CD4-positive, alpha-beta T cell treated with Interleukin-10 for 1 hour (primary cell): ENCODE measurements around the gene CAMK2D.

Source experiments
- DNase-seq: peaks from one replicate; pipeline ENCODE4 v3.0.0-alpha.2; 2020

The CAMK2D gene

GRCh38 chr4:113503691-113504090 lies 257.8 kb downstream of the CAMK2D start:
- no peak for DNase-seq

DNA sequence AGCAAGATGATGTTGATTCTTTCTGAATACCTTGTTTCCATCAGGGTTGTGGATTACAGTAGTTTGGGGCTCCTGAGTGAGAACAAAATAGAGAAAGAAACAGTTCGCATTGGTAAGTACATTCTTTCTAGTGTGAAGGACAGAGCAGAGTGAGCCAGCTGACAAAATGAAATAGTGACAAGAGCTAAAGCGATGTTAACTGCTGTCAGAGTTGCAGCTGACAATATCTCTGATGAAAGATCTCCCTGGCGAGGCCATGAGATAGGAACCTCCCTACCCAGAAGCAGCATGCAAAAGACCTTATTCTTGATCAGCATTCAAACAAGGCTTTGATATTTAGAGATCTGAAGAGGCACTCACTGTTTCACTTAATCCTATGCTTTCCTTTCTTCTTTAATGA lies 258.6 kb downstream of the CAMK2D start:
- no peak for DNase-seq

- DNase-seq = no peak
Observed at GRCh38 chr4:113502476-113502875, 259.1 kb downstream of the CAMK2D start.

DNA sequence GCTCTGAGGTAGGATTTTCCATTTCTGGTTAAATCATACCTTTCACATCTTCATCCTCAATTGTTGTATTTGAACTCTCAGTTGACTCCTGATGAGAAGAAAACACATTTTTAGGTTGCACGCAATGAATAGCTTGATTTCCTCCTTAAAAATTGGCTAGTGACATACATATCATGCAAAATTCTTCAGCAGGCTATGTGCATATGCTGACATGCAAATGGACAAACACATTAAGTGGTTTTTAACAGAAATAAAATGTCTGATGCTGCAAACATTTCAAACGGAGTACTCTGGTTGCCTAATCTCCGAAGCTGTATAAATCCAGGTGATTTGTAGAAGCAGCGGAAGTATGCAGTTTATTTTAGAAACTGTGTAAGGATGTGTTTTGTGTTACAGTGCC lies 261.1 kb downstream of the CAMK2D start:
- DNase-seq = no peak

GRCh38 chr4:113499696-113500095 lies 261.8 kb downstream of the CAMK2D start:
- no peak for DNase-seq

DNA sequence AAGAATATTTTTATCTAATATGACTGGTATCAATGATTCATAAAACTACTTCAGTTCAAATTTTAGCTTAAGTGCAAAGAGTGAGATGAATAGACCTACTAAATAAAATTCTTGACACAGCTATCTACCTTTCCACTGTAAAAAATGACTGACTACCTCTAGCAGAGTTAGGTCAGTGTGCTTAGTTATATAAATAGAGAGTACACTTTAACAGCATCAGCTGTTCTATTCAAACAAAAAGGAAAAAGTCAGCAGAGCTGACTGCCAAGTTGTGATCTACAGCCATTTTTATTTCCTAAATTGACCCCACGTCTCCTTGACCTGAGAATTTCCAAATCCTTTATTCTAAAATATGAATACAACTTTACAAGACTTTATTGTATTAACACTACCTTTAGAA lies 262.4 kb downstream of the CAMK2D start:
- no peak for DNase-seq

DNA sequence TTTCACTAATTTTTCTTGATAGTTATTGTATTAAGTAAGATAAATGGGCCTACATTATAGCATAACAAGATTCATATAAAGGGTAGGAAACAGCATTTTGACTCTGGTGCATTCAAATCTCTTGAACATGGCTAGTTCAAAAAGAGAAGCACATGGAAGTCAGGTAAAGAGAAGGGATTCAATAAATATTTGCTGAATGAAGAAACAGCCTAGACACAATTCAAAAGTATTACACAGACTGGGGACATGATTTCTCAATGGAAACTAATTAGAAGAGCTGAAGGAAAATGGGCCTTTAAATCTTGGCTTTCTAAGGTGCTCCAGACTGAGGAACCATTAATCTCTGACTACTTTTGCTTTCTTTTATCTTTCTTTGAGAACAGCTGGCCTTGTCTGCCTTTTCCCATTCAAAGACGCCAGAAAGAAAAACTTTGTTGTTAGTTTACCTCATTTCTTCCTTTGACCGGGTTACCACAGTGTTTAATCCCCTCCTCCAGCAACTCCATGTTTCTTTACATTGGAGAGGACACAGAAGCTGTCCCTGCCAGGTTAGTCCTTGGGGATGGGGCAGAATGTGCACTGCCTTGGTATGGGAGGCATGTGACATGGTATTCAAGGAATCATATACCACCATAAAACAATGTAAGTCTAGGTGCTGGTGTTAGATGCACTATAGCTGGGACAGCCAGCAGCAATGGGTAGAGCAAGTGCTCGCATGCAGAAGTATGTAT lies 264.2 kb downstream of the CAMK2D start:
- no peak for DNase-seq

DNA sequence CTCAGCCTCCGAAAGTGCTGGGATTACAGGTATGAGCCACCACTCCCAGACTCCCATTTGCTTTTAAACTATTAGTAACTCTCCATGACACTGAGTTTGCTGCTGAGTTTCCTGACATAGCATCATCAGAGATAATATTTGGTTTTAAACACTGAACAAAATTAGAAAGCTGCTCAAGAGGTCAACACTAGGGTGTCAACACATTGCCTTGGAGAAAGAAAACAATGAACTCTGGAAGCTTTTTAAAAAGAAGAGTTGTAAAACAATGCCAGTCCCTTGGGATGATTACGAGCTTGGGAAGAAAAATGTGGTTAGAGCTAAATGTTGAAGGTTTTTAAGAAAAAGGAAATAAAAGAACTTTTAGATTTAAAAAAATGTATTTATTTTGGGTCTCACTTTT lies 264.8 kb downstream of the CAMK2D start:
- no peak for DNase-seq

DNA sequence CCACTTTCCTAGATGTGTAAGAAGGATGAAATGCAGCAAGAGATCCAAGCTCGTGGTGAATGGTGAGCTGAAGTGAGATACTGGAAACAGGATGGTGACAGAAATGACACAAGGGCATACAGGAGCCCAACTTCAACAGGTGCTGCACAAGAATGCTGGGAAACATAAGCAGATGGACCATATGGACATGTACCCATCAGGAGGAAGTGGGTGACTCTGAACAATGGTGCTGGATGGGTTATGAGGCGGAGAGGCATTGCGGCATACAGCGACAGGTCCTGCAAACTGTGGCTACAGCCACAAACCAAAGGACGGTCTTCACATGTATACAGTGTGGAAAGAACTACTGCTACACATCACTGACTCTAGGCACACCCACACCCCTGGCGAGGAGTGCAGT lies 265.7 kb downstream of the CAMK2D start:
- DNase-seq = no peak

DNA sequence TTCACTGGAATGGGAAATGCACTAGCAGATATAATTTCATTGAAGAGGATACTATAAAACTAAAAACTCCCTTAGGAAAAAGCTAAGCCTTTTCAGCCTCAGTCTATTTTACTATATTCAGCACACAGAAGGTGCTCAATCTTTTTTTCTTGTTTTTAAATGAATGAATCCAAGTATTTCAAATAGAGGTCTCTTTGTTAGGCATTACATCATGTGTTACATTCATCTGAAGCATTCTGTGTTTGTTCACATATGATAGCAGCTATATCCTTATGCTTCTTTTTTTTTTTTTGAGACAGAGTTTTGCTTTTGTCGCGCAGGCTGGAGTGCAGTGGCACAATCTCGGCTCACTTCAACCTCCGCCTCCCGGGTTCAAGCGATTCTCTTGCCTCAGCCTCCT lies 278.4 kb downstream of the CAMK2D start:
- DNase-seq = no peak

GRCh38 chr4:113482325-113482724 lies 279.2 kb downstream of the CAMK2D start:
- DNase-seq = no peak

DNA sequence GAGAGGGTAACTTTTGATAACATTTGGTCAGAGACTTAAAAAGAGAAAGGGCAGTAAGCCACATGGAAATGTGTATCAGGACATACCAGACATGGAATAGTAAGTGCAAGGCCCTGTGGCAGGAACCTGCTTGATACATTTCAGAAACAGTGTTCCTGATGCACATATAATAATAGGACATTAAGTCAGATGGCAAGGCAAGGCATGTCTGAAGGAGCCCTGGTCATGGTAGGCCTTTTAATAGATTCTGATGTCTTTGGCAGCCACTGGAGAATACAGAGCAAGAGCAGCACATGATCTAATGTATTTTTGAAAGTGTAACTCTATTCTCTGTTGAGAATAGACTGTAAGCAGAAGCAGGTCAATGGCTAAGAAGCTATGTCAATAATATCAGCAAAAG lies 279.7 kb downstream of the CAMK2D start:
- no peak for DNase-seq

- DNase-seq = no peak
Observed at GRCh38 chr4:113480109-113480508, 281.4 kb downstream of the CAMK2D start.

- DNase-seq = no peak
Observed at GRCh38 chr4:113478032-113478431, 283.5 kb downstream of the CAMK2D start.

GRCh38 chr4:113476800-113477199 lies 284.7 kb downstream of the CAMK2D start:
- DNase-seq = no peak

DNA sequence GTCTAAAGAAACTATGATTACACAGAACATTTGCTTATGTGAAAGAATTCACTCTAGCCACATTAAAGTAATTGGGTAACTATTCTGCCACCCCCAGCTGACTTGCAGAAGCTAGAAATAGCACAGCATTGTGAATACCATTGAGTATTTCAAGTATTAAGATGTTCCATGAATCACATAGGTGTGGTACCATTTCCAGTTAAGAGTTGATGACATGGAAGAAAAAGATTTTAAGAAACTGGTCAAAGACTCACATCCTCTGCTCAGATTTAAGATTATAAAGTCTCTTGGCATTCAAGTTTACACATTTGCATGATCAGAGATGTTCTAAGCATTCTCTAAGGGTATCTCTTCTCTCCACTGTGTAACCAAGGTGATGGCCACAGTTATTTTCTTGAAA lies 287.5 kb downstream of the CAMK2D start:
- no peak for DNase-seq

- no peak for DNase-seq
Observed at GRCh38 chr4:113472864-113473263, 288.7 kb downstream of the CAMK2D start.

- no peak for DNase-seq
Observed at GRCh38 chr4:113471146-113471860, 290.2 kb downstream of the CAMK2D start.

DNA sequence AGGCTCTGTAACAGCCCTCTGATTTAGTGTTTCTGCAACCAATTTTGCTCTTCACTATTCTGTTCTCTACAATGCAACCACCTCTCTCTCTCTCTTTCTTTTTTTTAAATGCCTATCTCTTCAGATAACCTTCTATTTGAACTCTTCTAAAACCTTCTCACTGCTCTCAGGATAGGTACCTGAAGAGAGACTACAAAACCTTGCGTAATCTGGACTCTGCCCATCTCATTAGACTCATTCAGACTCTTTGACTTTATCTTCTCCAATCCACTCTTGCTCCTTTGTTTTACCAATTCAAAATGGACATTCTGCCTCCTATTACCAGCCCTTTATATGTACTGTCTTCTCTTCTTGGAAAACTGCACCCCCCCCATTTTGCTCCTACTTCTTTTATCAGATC lies 291.6 kb downstream of the CAMK2D start:
- DNase-seq = no peak

- no peak for DNase-seq
Observed at GRCh38 chr4:113469023-113469390, 292.5 kb downstream of the CAMK2D start.

DNA sequence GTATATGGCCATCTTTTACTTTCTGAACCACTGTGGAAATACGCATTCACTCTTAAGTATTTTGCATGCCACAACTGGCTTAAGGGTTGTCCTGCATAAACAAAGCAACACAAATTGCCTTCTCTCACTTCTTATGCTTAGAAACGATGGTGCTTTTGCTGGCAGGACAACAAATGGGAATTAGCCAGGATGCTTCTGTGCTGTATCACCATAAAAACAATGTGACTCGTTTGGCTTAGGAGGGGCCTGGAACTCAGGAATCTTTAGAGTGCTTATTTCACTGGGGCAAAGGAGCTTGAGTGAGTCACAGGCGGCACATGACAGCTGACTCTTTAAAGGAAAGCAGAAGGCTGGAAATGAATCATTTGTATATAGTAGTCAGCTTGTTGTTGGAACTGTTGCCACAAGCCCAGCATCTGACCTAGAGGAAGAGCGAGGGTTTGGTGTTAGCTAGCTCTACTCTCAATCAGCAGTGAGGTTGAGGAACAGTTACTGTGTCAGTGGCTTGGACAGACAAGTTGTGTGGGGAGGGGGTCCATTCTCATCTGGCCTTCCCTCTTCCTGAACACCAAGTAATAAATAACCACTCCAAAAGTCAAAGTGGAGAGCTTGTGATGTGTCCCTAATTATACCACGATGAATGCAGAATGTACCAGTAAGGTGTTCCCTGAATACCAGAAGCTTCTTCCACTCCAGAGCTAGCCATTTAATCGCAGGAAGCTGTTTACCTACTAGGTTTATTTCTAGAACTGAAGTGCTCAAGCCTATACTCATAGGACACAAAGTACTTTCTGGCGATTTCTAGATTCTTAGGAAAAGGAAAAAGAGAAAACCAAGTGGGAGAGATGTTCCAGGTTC lies 293.1 kb downstream of the CAMK2D start:
- no peak for DNase-seq

DNA sequence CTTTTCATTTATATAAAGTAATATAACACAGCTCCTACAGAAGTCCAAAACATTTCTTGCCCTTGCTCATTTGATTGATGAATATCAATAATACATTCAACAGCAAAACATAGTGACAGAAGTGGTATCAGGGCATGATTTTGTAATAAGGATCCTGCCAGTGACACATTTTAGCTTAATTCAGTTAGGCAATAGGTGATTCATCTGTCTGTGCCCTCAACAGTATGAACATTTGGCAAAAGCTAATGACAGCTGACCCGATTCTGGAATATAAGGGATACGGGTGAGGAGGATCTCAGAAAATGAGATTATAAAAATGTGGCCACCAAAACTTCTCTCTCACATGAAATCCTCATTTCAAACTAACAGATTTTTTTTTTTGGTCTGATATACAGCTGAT lies 294.0 kb downstream of the CAMK2D start:
- no peak for DNase-seq

DNA sequence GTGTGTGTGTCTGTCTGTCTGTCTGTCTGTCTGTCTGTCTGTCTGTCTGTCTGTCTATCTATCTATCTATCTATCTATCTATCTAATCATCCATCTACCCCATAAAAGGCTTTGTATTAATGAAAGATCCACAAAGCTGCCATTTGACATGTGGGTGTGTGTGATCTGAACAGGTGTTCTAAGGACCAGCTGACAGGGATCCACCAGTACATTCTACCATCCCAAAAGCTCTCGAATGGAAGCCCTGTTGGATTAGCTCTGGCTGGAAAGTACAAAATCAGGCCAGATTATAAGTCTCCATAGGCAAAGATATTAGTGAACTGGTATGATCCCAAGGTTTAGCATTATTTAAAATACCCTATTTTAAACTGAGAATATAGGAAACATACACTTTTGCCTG lies 299.3 kb downstream of the CAMK2D start:
- DNase-seq = no peak

- DNase-seq = no peak
Observed at GRCh38 chr4:113461281-113461680, 300.3 kb downstream of the CAMK2D start.
